Activated CD4-positive, alpha-beta T cell treated with anti-CD3 and anti-CD28 coated beads for 1 hour (primary cell): ENCODE data around the gene AOPEP.
"Not testable (repeated sequence)": the region's sequence is repeated elsewhere in the genome, so short reads cannot be mapped to it uniquely, and the experiment has no call there.

ENCODE experiments used
- DNase-seq: peaks from one replicate; pipeline ENCODE4 v3.0.0-alpha.2; 2020

Gene AOPEP

GRCh38 chr9:94872891-94873511, 146.5 kb downstream of the AOPEP start:
- no peak for DNase-seq

- no peak for DNase-seq
Measured at GRCh38 chr9:94874316-94874715, 147.8 kb downstream of the AOPEP start.

GRCh38 chr9:94875300-94876020, 149.0 kb downstream of the AOPEP start:
- DNase-seq, result no peak

- not testable (repeated sequence) for DNase-seq
Measured at GRCh38 chr9:94878804-94879203, 152.3 kb downstream of the AOPEP start.

- no peak for DNase-seq
Measured at GRCh38 chr9:94879230-94879629, 152.7 kb downstream of the AOPEP start.

- no peak for DNase-seq
Measured at GRCh38 chr9:94881023-94881422, 154.5 kb downstream of the AOPEP start.

GRCh38 chr9:94881454-94881853, 155.0 kb downstream of the AOPEP start:
- no peak for DNase-seq

- DNase-seq, result no peak
Measured at GRCh38 chr9:94881940-94882339, 155.4 kb downstream of the AOPEP start.

- DNase-seq, result no peak
Measured at GRCh38 chr9:94882966-94883641, 156.6 kb downstream of the AOPEP start.

GRCh38 chr9:94885854-94886447, 159.5 kb downstream of the AOPEP start:
- no peak for DNase-seq

- no peak for DNase-seq
Measured at GRCh38 chr9:94887721-94888120, 161.2 kb downstream of the AOPEP start.

- DNase-seq, result no peak
Measured at GRCh38 chr9:94888775-94889174, 162.3 kb downstream of the AOPEP start.

- DNase-seq, result no peak
Measured at GRCh38 chr9:94889628-94890027, 163.1 kb downstream of the AOPEP start.

- DNase-seq, result no peak
Measured at GRCh38 chr9:94891183-94891582, 164.7 kb downstream of the AOPEP start.

- no peak for DNase-seq
Measured at GRCh38 chr9:94892675-94893074, 166.2 kb downstream of the AOPEP start.

- no peak for DNase-seq
Measured at GRCh38 chr9:94894094-94894699, 167.7 kb downstream of the AOPEP start.

GRCh38 chr9:94895668-94896067, 169.2 kb downstream of the AOPEP start:
- DNase-seq, result no peak

GRCh38 chr9:94896512-94896911, 170.0 kb downstream of the AOPEP start:
- no peak for DNase-seq

- DNase-seq, result no peak
Measured at GRCh38 chr9:94899464-94900221, 173.1 kb downstream of the AOPEP start.

GRCh38 chr9:94900222-94901018, 173.9 kb downstream of the AOPEP start:
- no peak for DNase-seq

- no peak for DNase-seq
Measured at GRCh38 chr9:94901019-94901363, 174.5 kb downstream of the AOPEP start.

GRCh38 chr9:94903961-94904421, 177.5 kb downstream of the AOPEP start:
- no peak for DNase-seq
